ENCODE measurements around the gene MYOT.

The MYOT gene

DNA sequence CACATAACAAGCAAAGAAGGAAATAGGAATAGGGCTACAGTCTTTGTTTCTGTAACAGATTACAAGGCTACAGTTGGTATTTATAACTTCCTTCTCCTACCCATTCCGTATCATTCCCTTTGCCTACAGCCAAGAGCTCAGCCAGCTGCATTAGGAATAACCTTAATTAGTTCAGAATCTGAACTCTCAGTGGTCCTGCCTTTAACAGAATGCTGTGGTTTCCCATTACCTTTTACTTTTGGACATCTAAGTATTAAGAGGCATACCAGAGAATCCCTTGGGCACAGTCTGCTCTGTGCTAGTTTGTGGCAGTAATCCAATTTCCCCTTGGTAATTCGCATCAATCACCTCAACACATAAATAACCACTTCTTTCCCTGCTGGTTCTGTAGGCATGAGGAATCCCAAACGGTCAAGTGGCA is 65.8 kb downstream of the MYOT start:
- TF ChIP-seq, protein P1, sequence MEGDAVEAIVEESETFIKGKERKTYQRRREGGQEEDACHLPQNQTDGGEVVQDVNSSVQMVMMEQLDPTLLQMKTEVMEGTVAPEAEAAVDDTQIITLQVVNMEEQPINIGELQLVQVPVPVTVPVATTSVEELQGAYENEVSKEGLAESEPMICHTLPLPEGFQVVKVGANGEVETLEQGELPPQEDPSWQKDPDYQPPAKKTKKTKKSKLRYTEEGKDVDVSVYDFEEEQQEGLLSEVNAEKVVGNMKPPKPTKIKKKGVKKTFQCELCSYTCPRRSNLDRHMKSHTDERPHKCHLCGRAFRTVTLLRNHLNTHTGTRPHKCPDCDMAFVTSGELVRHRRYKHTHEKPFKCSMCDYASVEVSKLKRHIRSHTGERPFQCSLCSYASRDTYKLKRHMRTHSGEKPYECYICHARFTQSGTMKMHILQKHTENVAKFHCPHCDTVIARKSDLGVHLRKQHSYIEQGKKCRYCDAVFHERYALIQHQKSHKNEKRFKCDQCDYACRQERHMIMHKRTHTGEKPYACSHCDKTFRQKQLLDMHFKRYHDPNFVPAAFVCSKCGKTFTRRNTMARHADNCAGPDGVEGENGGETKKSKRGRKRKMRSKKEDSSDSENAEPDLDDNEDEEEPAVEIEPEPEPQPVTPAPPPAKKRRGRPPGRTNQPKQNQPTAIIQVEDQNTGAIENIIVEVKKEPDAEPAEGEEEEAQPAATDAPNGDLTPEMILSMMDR (IDR thresholded peaks at IDR 0.05): no peak
- TF ChIP-seq ZFX (IDR thresholded peaks at IDR 0.05; ENCODE audit: borderline replicate concordance): no peak
- no peak overlapping the region for H3K27ac ChIP-seq

- no peak for TF ChIP-seq ZFX (IDR thresholded peaks at IDR 0.05; ENCODE audit: borderline replicate concordance)
- TF ChIP-seq, protein P1 (IDR thresholded peaks at IDR 0.05): no peak
- no peak overlapping the region for H3K27ac ChIP-seq
Observed at GRCh38 chr5:137935190-137935589, 67.5 kb downstream of the MYOT start.

GRCh38 chr5:137935694-137936093 is 68.0 kb downstream of the MYOT start:
- no peak for TF ChIP-seq ZFX (IDR thresholded peaks at IDR 0.05; ENCODE audit: borderline replicate concordance)
- TF ChIP-seq, protein P1 (IDR thresholded peaks at IDR 0.05): no peak

More at GRCh38 chr5:137935694-137936093, 68.0 kb downstream of the MYOT start:
- H3K27ac ChIP-seq: no peak overlapping the region
